ENCODE results near the gene COL9A3.

Gene COL9A3

DNA sequence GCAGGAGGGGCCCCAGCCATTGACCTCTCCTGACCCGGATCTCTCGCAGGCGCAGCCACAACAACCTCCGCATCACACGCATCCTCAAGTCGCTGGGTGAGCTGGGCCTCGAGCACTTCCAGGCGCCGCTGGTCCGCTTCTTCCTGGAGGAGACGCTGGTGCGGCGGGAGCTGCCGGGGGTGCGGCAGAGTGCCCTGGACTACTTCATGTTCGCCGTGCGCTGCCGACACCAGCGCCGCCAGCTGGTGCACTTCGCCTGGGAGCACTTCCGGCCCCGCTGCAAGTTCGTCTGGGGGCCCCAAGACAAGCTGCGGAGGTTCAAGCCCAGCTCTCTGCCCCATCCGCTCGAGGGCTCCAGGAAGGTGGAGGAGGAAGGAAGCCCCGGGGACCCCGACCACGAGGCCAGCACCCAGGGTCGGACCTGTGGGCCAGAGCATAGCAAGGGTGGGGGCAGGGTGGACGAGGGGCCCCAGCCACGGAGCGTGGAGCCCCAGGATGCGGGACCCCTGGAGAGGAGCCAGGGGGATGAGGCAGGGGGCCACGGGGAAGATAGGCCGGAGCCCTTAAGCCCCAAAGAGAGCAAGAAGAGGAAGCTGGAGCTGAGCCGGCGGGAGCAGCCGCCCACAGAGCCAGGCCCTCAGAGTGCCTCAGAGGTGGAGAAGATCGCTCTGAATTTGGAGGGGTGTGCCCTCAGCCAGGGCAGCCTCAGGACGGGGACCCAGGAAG lies 4.5 kb upstream of the COL9A3 start:
- H4K20me1 ChIP-seq (ENCODE audit: insufficient read depth, low read length, poor library complexity, severe bottlenecking), result peaks cover 18% of the 10 kb centered on the region
- no peak overlapping the region for H3K9ac ChIP-seq (ENCODE audit: low read depth, low read length, poor library complexity, severe bottlenecking)
- H3F3A ChIP-seq (ENCODE audit: low read depth), result no peaks in the 10 kb centered on the region
- H3K4me3 ChIP-seq (ENCODE audit: low read length, poor library complexity, severe bottlenecking), result no peak overlapping the region
- no peak overlapping the region for H2AFZ ChIP-seq (ENCODE audit: low read length)
- peaks cover 28% of the 10 kb centered on the region; the same call in 1 of the 2 replicates for H3K36me3 ChIP-seq (ENCODE audit: insufficient read depth, low read length)
- no peaks in the 10 kb centered on the region for H3K9me2 ChIP-seq (replicated peaks; ENCODE audit: low read depth, low read length)
- peaks cover 8% of the 10 kb centered on the region for H3K4me1 ChIP-seq (ENCODE audit: insufficient read depth, low read length, poor library complexity, severe bottlenecking)
- H3K27me3 ChIP-seq (ENCODE audit: insufficient read depth, low read length, poor library complexity, severe bottlenecking), result no peaks in the 10 kb centered on the region
- H3K9me3 ChIP-seq (ENCODE audit: insufficient read depth, low read depth, low read length), result no peaks in the 10 kb centered on the region
- TF ChIP-seq EZH2phosphoT487 (IDR thresholded peaks at IDR 0.05; ENCODE audit: borderline replicate concordance), result no peak
- TF ChIP-seq, protein P1, sequence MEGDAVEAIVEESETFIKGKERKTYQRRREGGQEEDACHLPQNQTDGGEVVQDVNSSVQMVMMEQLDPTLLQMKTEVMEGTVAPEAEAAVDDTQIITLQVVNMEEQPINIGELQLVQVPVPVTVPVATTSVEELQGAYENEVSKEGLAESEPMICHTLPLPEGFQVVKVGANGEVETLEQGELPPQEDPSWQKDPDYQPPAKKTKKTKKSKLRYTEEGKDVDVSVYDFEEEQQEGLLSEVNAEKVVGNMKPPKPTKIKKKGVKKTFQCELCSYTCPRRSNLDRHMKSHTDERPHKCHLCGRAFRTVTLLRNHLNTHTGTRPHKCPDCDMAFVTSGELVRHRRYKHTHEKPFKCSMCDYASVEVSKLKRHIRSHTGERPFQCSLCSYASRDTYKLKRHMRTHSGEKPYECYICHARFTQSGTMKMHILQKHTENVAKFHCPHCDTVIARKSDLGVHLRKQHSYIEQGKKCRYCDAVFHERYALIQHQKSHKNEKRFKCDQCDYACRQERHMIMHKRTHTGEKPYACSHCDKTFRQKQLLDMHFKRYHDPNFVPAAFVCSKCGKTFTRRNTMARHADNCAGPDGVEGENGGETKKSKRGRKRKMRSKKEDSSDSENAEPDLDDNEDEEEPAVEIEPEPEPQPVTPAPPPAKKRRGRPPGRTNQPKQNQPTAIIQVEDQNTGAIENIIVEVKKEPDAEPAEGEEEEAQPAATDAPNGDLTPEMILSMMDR (conservative IDR thresholded peaks at IDR 0.05; ENCODE audit: low read length), result no peak
- H3K4me2 ChIP-seq (ENCODE audit: low read depth, low read length, poor library complexity, severe bottlenecking), result no peak overlapping the region
- peaks cover 16% of the 10 kb centered on the region for H3K79me2 ChIP-seq (ENCODE audit: insufficient read depth, low read length)

DNA sequence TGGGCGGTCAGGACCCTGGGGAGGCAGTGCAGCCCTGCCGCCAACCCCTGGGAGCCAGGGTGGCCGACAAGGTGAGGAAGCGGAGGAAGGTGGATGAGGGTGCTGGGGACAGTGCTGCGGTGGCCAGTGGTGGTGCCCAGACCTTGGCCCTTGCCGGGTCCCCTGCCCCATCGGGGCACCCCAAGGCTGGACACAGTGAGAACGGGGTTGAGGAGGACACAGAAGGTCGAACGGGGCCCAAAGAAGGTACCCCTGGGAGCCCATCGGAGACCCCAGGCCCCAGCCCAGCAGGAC lies 4.0 kb upstream of the COL9A3 start:
- Histone ChIP-seq H3K4me3 (ENCODE audit: low read length, poor library complexity, severe bottlenecking) (no peak overlapping the region), H3K9ac (ENCODE audit: low read depth, low read length, poor library complexity, severe bottlenecking) (no peak overlapping the region), H3K27me3 (ENCODE audit: insufficient read depth, low read length, poor library complexity, severe bottlenecking) (no peaks in the 10 kb centered on the region), H2AFZ (ENCODE audit: low read length) (no peak overlapping the region), H3K36me3 (ENCODE audit: insufficient read depth, low read length) (peaks cover 28% of the 10 kb centered on the region; the same call in 1 of the 2 replicates), H3F3A (ENCODE audit: low read depth) (no peaks in the 10 kb centered on the region), H4K20me1 (ENCODE audit: insufficient read depth, low read length, poor library complexity, severe bottlenecking) (peaks cover 13% of the 10 kb centered on the region), H3K4me1 (ENCODE audit: insufficient read depth, low read length, poor library complexity, severe bottlenecking) (peaks cover 3% of the 10 kb centered on the region), H3K79me2 (ENCODE audit: insufficient read depth, low read length) (peaks cover 11% of the 10 kb centered on the region; the same call in 1 of the 2 replicates), H3K9me3 (ENCODE audit: insufficient read depth, low read depth, low read length) (no peaks in the 10 kb centered on the region), H3K9me2 (replicated peaks; ENCODE audit: low read depth, low read length) (no peaks in the 10 kb centered on the region), H3K4me2 (ENCODE audit: low read depth, low read length, poor library complexity, severe bottlenecking) (no peak overlapping the region)
- TF ChIP-seq, protein P1 (conservative IDR thresholded peaks at IDR 0.05; ENCODE audit: low read length), result no peak
- no peak for TF ChIP-seq EZH2phosphoT487 (IDR thresholded peaks at IDR 0.05; ENCODE audit: borderline replicate concordance)

DNA sequence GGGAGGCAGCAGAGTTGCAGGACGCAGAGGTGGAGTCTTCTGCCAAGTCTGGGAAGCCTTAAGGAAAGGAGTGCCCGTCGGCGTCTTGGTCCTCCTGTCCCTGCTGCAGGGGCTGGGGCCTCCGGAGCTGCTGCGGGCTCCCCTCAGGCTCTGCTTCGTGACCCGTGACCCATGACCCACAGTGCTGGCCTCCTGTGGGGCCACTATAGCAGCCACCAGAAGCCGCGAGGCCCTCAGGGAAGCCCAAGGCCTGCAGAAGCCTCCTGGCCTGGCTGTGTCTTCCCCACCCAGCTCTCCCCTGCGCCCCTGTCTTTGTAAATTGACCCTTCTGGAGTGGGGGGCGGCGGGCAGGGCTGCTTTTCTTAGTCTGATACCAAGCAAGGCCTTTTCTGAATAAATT lies 3.3 kb upstream of the COL9A3 start:
- H3K9me3 ChIP-seq (ENCODE audit: insufficient read depth, low read depth, low read length), result no peaks in the 10 kb centered on the region
- no peak for TF ChIP-seq EZH2phosphoT487 (IDR thresholded peaks at IDR 0.05; ENCODE audit: borderline replicate concordance)
- TF ChIP-seq, protein P1 (conservative IDR thresholded peaks at IDR 0.05; ENCODE audit: low read length), result no peak
- peaks cover 28% of the 10 kb centered on the region; the same call in 1 of the 2 replicates for H3K36me3 ChIP-seq (ENCODE audit: insufficient read depth, low read length)
- no peaks in the 10 kb centered on the region for H3K9me2 ChIP-seq (replicated peaks; ENCODE audit: low read depth, low read length)
- peaks cover 4% of the 10 kb centered on the region; the same call in 1 of the 2 replicates for H3K79me2 ChIP-seq (ENCODE audit: insufficient read depth, low read length)
- no peaks in the 10 kb centered on the region for H3F3A ChIP-seq (ENCODE audit: low read depth)
- peaks cover 7% of the 10 kb centered on the region for H4K20me1 ChIP-seq (ENCODE audit: insufficient read depth, low read length, poor library complexity, severe bottlenecking)
- no peak overlapping the region for H3K4me2 ChIP-seq (ENCODE audit: low read depth, low read length, poor library complexity, severe bottlenecking)
- no peak overlapping the region for H2AFZ ChIP-seq (ENCODE audit: low read length)
- no peak overlapping the region for H3K4me3 ChIP-seq (ENCODE audit: low read length, poor library complexity, severe bottlenecking)
- no peak overlapping the region for H3K9ac ChIP-seq (ENCODE audit: low read depth, low read length, poor library complexity, severe bottlenecking)
- H3K27me3 ChIP-seq (ENCODE audit: insufficient read depth, low read length, poor library complexity, severe bottlenecking), result no peaks in the 10 kb centered on the region
- no peaks in the 10 kb centered on the region for H3K4me1 ChIP-seq (ENCODE audit: insufficient read depth, low read length, poor library complexity, severe bottlenecking)

All from Loucy (cell line).